ENCODE data around the gene COL8A2.

- TF ChIP-seq CTCF (IDR thresholded peaks at IDR 0.05) (no peak), POLR2A (IDR thresholded peaks at IDR 0.05) (no peak)
Observed at GRCh38 chr1:36112823-36113222, 12.2 kb downstream of the COL8A2 start.

All from right lobe of liver (tissue), 4 donors.